HepG2 (cell line): ENCODE measurements around the gene VCP. TPM values are rescaled to one million over a fixed set of nuclear protein-coding genes. Genes with fewer than 3 reads are reported as not detected.
A peak's percentile ranks its signal among the peaks of the same experiment; 100 is the strongest.

Experiments used
- CENPT ChIP-seq: sonication (generic); formaldehyde crosslinking; IDR thresholded peaks from 2 replicates; pipeline ENCODE4 v1.8.0; 2022; ENCODE audit warnings: low read depth, mild to moderate bottlenecking, moderate library complexity, missing genetic modification reagents
- MAX ChIP-seq: IDR thresholded peaks from 2 replicates; pipeline ENCODE4 v1.6.1; 2012; ENCODE audit warnings: inconsistent platforms
- NFATC3 ChIP-seq: sonication (generic); formaldehyde crosslinking; IDR thresholded peaks from 2 replicates; pipeline ENCODE4 v1.5.1; 2020; ENCODE audit warnings: mild to moderate bottlenecking, missing genetic modification reagents
- PHF5A ChIP-seq: IDR thresholded peaks from one replicate; pipeline ENCODE4 v1.6.1; 2018; ENCODE audit warnings: low read depth, missing genetic modification reagents; ENCODE audit not compliant: unreplicated experiment
- YEATS2 ChIP-seq: sonication (generic); formaldehyde crosslinking; IDR thresholded peaks from 2 replicates; pipeline ENCODE4 v1.4.0; 2020; ENCODE audit warnings: missing genetic modification reagents, borderline replicate concordance
- ZMYM4 ChIP-seq: sonication (generic); formaldehyde crosslinking; IDR thresholded peaks from 2 replicates; pipeline ENCODE4 v1.8.1; 2023; ENCODE audit warnings: mild to moderate bottlenecking, missing genetic modification reagents
- ZNF101 ChIP-seq: sonication (generic); formaldehyde crosslinking; IDR thresholded peaks from 2 replicates; pipeline ENCODE4 v1.4.0; 2020; ENCODE audit warnings: mild to moderate bottlenecking, low read depth, missing genetic modification reagents, borderline replicate concordance
- ZNF205 ChIP-seq: IDR thresholded peaks from 2 replicates; pipeline ENCODE4 v1.6.1; 2018; ENCODE audit warnings: missing biosample characterization, missing genetic modification reagents
- ZNF670 ChIP-seq: sonication (generic); formaldehyde crosslinking; IDR thresholded peaks from 2 replicates; pipeline ENCODE4 v1.8.0; 2022; ENCODE audit warnings: mild to moderate bottlenecking, missing genetic modification reagents, borderline replicate concordance
- ZNF747 ChIP-seq: sonication (generic); formaldehyde crosslinking; IDR thresholded peaks from 2 replicates; pipeline ENCODE4 v1.8.1; 2023; ENCODE audit warnings: missing genetic modification reagents, mild to moderate bottlenecking, borderline replicate concordance
- ZNF75D ChIP-seq: sonication (generic); formaldehyde crosslinking; IDR thresholded peaks from 2 replicates; pipeline ENCODE4 v1.8.1; 2023; ENCODE audit warnings: missing genetic modification reagents, mild to moderate bottlenecking, borderline replicate concordance
- polyA plus RNA-seq, 8 experiments: library from polyadenylated mRNA; depleted of rRNA in 3 of 8; stranded (reverse) in 7 of 8; unstranded in 1 of 8; fragments of >200 nt; fragmentation: Illumina TruSeq in 4 of 8; extraction: Trizol in 4 of 8; gene quantifications; 2 replicates each; pipeline versions ENCODE4 v1.2.1 to v1.2.3, GENCODE V29; 2011 to 2016; ENCODE audit warnings: low read depth in 4 of 8, missing spikeins in 1 of 8, mixed read lengths in 1 of 8; ENCODE audit not compliant: insufficient read depth in 1 of 8
- total RNA-seq, 5 experiments: library from RNA; depleted of rRNA; stranded (reverse); fragments of >200 nt; fragmentation: Illumina TruSeq; extraction: Trizol; gene quantifications; 2 replicates each; pipeline ENCODE4 v1.2.3, GENCODE V29; 2016; ENCODE audit warnings: low read depth in 1 of 5
- TF ChIP-seq, protein P1 (sequence below), 2 experiments: sonication (generic) in 1 of 2; formaldehyde crosslinking in 1 of 2; IDR thresholded peaks; 2 replicates each; pipeline versions ENCODE4 v1.6.1 to v1.9.0; 2014 to 2022; ENCODE audit warnings: antibody characterized with exemption in 1 of 2, borderline replicate concordance in 1 of 2, inconsistent platforms in 1 of 2, low read depth in 1 of 2, missing genetic modification reagents in 1 of 2
- TF ChIP-seq, protein P2 (sequence below): sonication (generic); formaldehyde crosslinking; IDR thresholded peaks from 2 replicates; pipeline ENCODE4 v1.9.0; 2021; ENCODE audit warnings: missing genetic modification reagents, borderline replicate concordance
- TF ChIP-seq, protein P3 (sequence below): sonication (generic); formaldehyde crosslinking; IDR thresholded peaks from 2 replicates; pipeline ENCODE4 v1.5.1; 2020; ENCODE audit warnings: missing genetic modification reagents, mild to moderate bottlenecking, borderline replicate concordance
- TF ChIP-seq, protein P4 (sequence below): fragments of 450-650 bp; IDR thresholded peaks from 2 replicates; pipeline ENCODE4 v1.6.1; 2017; ENCODE audit warnings: mild to moderate bottlenecking

Gene VCP
- total and polyA plus RNA-seq, 2 of the 13 experiments (the other 11 are each of a cell fraction or from before 2014, with no cell fraction given) = 143 to 391 TPM

- TF ChIP-seq MAX (peak; percentile 57), ZNF747 (peak; percentile 95), ZNF75D (CRISPR knock-in tag) (no peak), ZNF205 (CRISPR knock-in tag) (peak; percentile 67), NFATC3 (no peak), ZMYM4 (CRISPR knock-in tag) (peak; percentile 95), CENPT (no peak), YEATS2 (CRISPR knock-in tag) (peak; percentile 94), ZNF670 (CRISPR knock-in tag) (peak; percentile 99), PHF5A (CRISPR knock-in tag) (no peak), ZNF101 (CRISPR knock-in tag) (0 out of 2 replicates have a peak, but pooled peaks have one; percentile 42)
- TF ChIP-seq, protein P1, sequence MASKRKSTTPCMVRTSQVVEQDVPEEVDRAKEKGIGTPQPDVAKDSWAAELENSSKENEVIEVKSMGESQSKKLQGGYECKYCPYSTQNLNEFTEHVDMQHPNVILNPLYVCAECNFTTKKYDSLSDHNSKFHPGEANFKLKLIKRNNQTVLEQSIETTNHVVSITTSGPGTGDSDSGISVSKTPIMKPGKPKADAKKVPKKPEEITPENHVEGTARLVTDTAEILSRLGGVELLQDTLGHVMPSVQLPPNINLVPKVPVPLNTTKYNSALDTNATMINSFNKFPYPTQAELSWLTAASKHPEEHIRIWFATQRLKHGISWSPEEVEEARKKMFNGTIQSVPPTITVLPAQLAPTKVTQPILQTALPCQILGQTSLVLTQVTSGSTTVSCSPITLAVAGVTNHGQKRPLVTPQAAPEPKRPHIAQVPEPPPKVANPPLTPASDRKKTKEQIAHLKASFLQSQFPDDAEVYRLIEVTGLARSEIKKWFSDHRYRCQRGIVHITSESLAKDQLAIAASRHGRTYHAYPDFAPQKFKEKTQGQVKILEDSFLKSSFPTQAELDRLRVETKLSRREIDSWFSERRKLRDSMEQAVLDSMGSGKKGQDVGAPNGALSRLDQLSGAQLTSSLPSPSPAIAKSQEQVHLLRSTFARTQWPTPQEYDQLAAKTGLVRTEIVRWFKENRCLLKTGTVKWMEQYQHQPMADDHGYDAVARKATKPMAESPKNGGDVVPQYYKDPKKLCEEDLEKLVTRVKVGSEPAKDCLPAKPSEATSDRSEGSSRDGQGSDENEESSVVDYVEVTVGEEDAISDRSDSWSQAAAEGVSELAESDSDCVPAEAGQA (IDR thresholded peaks at IDR 0.05; ENCODE audit: low read depth) = no peak; the same call in 1 of the 2 replicates
- TF ChIP-seq, protein P1 (CRISPR knock-in tag; IDR thresholded peaks at IDR 0.05; ENCODE audit: borderline replicate concordance) = no peak
- TF ChIP-seq, protein P2, sequence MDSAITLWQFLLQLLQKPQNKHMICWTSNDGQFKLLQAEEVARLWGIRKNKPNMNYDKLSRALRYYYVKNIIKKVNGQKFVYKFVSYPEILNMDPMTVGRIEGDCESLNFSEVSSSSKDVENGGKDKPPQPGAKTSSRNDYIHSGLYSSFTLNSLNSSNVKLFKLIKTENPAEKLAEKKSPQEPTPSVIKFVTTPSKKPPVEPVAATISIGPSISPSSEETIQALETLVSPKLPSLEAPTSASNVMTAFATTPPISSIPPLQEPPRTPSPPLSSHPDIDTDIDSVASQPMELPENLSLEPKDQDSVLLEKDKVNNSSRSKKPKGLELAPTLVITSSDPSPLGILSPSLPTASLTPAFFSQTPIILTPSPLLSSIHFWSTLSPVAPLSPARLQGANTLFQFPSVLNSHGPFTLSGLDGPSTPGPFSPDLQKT = no peak
- TF ChIP-seq, protein P3, sequence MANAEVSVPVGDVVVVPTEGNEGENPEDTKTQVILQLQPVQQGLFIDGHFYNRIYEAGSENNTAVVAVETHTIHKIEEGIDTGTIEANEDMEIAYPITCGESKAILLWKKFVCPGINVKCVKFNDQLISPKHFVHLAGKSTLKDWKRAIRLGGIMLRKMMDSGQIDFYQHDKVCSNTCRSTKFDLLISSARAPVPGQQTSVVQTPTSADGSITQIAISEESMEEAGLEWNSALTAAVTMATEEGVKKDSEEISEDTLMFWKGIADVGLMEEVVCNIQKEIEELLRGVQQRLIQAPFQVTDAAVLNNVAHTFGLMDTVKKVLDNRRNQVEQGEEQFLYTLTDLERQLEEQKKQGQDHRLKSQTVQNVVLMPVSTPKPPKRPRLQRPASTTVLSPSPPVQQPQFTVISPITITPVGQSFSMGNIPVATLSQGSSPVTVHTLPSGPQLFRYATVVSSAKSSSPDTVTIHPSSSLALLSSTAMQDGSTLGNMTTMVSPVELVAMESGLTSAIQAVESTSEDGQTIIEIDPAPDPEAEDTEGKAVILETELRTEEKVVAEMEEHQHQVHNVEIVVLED (CRISPR knock-in tag) = peak; percentile 94
- TF ChIP-seq, protein P4, sequence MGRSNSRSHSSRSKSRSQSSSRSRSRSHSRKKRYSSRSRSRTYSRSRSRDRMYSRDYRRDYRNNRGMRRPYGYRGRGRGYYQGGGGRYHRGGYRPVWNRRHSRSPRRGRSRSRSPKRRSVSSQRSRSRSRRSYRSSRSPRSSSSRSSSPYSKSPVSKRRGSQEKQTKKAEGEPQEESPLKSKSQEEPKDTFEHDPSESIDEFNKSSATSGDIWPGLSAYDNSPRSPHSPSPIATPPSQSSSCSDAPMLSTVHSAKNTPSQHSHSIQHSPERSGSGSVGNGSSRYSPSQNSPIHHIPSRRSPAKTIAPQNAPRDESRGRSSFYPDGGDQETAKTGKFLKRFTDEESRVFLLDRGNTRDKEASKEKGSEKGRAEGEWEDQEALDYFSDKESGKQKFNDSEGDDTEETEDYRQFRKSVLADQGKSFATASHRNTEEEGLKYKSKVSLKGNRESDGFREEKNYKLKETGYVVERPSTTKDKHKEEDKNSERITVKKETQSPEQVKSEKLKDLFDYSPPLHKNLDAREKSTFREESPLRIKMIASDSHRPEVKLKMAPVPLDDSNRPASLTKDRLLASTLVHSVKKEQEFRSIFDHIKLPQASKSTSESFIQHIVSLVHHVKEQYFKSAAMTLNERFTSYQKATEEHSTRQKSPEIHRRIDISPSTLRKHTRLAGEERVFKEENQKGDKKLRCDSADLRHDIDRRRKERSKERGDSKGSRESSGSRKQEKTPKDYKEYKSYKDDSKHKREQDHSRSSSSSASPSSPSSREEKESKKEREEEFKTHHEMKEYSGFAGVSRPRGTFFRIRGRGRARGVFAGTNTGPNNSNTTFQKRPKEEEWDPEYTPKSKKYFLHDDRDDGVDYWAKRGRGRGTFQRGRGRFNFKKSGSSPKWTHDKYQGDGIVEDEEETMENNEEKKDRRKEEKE = no peak
Observed at GRCh38 chr9:35096035-35096849, 23.8 kb upstream of the VCP start, which contains the start of gene PIGO (continued).
